Right hindlimb (tissue), 1 donor: ENCODE measurements around the gene FAM120A.
A peak's percentile ranks its signal among the peaks of the same experiment; 100 is the strongest.
"Not testable (repeated sequence)": the region's sequence is repeated elsewhere in the genome, so short reads cannot be mapped to it uniquely, and the experiment has no call there.

Experiments
- DNase-seq: peaks from one replicate; pipeline ENCODE4 v3.0.0-alpha.2; 2018

Gene FAM120A

GRCh38 chr9:93450945-93451815 lies at the start of gene FAM120A:
FAM120A (plus strand) TSS chr9:93451685; CDS start chr9:93451916, 231 bp downstream.
- DNase-seq: peak; percentile 86

GRCh38 chr9:93406371-93406770 lies 45.1 kb upstream of the FAM120A start:
- DNase-seq: no peak

- no peak for DNase-seq
Observed at GRCh38 chr9:93413530-93413929, 38.0 kb upstream of the FAM120A start.

GRCh38 chr9:93415176-93415690 lies 36.3 kb upstream of the FAM120A start:
- no peak for DNase-seq

GRCh38 chr9:93416530-93417235 lies 34.8 kb upstream of the FAM120A start:
- DNase-seq: no peak

- DNase-seq: no peak
Observed at GRCh38 chr9:93417538-93417937, 33.9 kb upstream of the FAM120A start.

GRCh38 chr9:93419023-93419422 lies 32.5 kb upstream of the FAM120A start:
- no peak for DNase-seq

GRCh38 chr9:93422977-93423616 lies 28.4 kb upstream of the FAM120A start:
- no peak for DNase-seq

GRCh38 chr9:93427655-93428379 lies 23.7 kb upstream of the FAM120A start:
- no peak for DNase-seq

- no peak for DNase-seq
Observed at GRCh38 chr9:93431539-93432105, 19.9 kb upstream of the FAM120A start.

GRCh38 chr9:93432964-93433363 lies 18.5 kb upstream of the FAM120A start:
- no peak for DNase-seq

GRCh38 chr9:93434056-93434455 lies 17.4 kb upstream of the FAM120A start:
- no peak for DNase-seq

- no peak for DNase-seq
Observed at GRCh38 chr9:93435386-93435785, 16.1 kb upstream of the FAM120A start.

- no peak for DNase-seq
Observed at GRCh38 chr9:93436218-93436617, 15.3 kb upstream of the FAM120A start.

- DNase-seq: no peak
Observed at GRCh38 chr9:93436655-93437407, 14.7 kb upstream of the FAM120A start.

GRCh38 chr9:93437996-93438395 lies 13.5 kb upstream of the FAM120A start:
- DNase-seq: no peak

- DNase-seq: not testable (repeated sequence)
Observed at GRCh38 chr9:93439301-93439700, 12.2 kb upstream of the FAM120A start.

- DNase-seq: no peak
Observed at GRCh38 chr9:93440896-93441580, 10.4 kb upstream of the FAM120A start.

- no peak for DNase-seq
Observed at GRCh38 chr9:93446073-93446472, 5.4 kb upstream of the FAM120A start.

GRCh38 chr9:93447655-93448054 lies 3.8 kb upstream of the FAM120A start:
- no peak for DNase-seq
